ENCODE measurements around the gene COL4A3.

DNA sequence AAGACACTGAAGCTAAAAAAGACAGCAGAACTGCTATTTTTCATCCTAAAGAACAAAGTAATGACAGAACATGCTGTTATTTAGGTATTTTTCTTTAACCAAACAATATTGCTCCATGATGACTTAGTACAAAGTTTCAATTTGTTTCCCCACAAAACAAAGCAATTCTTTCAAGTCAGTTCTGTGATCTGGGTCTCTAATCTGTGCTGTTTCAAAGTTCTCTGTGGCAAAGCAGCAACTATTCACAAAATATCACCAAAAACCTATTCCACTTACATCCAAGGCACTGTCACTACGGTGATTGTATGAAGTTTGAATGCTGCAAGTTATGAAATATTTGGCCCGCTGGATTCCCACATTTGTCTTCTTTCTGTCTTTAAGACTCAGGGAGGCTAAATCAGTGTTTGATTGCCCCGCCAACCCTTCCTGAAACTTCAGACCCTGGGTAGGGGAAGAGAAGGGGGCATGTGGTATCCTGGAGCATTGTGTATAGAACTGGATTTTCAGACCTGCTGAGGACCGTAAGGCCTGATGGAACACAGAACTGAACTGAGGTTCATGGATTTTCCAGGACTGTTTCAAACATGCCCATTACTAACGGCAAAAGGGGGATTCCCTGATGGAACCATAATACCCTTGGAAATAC, 147.6 kb downstream of the COL4A3 start:
- no peak for TF ChIP-seq EP300 (conservative IDR thresholded peaks at IDR 0.05; ENCODE audit: poor library complexity, severe bottlenecking)
- TF ChIP-seq SMC3 (conservative IDR thresholded peaks at IDR 0.05; ENCODE audit: poor library complexity) = no peak
- TF ChIP-seq, protein P1, sequence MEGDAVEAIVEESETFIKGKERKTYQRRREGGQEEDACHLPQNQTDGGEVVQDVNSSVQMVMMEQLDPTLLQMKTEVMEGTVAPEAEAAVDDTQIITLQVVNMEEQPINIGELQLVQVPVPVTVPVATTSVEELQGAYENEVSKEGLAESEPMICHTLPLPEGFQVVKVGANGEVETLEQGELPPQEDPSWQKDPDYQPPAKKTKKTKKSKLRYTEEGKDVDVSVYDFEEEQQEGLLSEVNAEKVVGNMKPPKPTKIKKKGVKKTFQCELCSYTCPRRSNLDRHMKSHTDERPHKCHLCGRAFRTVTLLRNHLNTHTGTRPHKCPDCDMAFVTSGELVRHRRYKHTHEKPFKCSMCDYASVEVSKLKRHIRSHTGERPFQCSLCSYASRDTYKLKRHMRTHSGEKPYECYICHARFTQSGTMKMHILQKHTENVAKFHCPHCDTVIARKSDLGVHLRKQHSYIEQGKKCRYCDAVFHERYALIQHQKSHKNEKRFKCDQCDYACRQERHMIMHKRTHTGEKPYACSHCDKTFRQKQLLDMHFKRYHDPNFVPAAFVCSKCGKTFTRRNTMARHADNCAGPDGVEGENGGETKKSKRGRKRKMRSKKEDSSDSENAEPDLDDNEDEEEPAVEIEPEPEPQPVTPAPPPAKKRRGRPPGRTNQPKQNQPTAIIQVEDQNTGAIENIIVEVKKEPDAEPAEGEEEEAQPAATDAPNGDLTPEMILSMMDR (IDR thresholded peaks at IDR 0.05; ENCODE audit: poor library complexity, severe bottlenecking) = no peak
- TF ChIP-seq EZH2 (IDR thresholded peaks at IDR 0.05; ENCODE audit: borderline replicate concordance, insufficient read depth, low read length, poor library complexity, severe bottlenecking) = no peak
- TF ChIP-seq MXI1 (conservative IDR thresholded peaks at IDR 0.05; ENCODE audit: poor library complexity, severe bottlenecking) = no peak
- TF ChIP-seq POLR2AphosphoS5 (IDR thresholded peaks at IDR 0.05) = no peak
- TF ChIP-seq, protein P2, sequence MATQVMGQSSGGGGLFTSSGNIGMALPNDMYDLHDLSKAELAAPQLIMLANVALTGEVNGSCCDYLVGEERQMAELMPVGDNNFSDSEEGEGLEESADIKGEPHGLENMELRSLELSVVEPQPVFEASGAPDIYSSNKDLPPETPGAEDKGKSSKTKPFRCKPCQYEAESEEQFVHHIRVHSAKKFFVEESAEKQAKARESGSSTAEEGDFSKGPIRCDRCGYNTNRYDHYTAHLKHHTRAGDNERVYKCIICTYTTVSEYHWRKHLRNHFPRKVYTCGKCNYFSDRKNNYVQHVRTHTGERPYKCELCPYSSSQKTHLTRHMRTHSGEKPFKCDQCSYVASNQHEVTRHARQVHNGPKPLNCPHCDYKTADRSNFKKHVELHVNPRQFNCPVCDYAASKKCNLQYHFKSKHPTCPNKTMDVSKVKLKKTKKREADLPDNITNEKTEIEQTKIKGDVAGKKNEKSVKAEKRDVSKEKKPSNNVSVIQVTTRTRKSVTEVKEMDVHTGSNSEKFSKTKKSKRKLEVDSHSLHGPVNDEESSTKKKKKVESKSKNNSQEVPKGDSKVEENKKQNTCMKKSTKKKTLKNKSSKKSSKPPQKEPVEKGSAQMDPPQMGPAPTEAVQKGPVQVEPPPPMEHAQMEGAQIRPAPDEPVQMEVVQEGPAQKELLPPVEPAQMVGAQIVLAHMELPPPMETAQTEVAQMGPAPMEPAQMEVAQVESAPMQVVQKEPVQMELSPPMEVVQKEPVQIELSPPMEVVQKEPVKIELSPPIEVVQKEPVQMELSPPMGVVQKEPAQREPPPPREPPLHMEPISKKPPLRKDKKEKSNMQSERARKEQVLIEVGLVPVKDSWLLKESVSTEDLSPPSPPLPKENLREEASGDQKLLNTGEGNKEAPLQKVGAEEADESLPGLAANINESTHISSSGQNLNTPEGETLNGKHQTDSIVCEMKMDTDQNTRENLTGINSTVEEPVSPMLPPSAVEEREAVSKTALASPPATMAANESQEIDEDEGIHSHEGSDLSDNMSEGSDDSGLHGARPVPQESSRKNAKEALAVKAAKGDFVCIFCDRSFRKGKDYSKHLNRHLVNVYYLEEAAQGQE (IDR thresholded peaks at IDR 0.05; ENCODE audit: borderline replicate concordance) = no peak
- no peak for TF ChIP-seq RAD21 (conservative IDR thresholded peaks at IDR 0.05)
- no peak for TF ChIP-seq TAF1 (IDR thresholded peaks at IDR 0.05; ENCODE audit: low read depth)

Data from neural cell (in vitro differentiated cells).